D721Med (cell line): ENCODE results near the gene ZIC4.
A peak's percentile ranks its signal among the peaks of the same experiment; 100 is the strongest.

Source experiments
- DNase-seq: peaks from one replicate; pipeline ENCODE4 v3.0.0; 2011; ENCODE audit warnings: low spot score; ENCODE audit not compliant: insufficient read length
- FAIRE-seq: peaks from 2 replicates; lab custom pipeline; 2011; peaks lifted over from hg19 to GRCh38; lab: Jason Lieb, UNC
- CTCF ChIP-seq: IDR thresholded peaks from 2 replicates; pipeline ENCODE4 v1.5.1; 2012; ENCODE audit warnings: mild to moderate bottlenecking, control low read depth; ENCODE audit not compliant: insufficient read depth; ENCODE audit errors: missing control alignments

The ZIC4 gene

DNA sequence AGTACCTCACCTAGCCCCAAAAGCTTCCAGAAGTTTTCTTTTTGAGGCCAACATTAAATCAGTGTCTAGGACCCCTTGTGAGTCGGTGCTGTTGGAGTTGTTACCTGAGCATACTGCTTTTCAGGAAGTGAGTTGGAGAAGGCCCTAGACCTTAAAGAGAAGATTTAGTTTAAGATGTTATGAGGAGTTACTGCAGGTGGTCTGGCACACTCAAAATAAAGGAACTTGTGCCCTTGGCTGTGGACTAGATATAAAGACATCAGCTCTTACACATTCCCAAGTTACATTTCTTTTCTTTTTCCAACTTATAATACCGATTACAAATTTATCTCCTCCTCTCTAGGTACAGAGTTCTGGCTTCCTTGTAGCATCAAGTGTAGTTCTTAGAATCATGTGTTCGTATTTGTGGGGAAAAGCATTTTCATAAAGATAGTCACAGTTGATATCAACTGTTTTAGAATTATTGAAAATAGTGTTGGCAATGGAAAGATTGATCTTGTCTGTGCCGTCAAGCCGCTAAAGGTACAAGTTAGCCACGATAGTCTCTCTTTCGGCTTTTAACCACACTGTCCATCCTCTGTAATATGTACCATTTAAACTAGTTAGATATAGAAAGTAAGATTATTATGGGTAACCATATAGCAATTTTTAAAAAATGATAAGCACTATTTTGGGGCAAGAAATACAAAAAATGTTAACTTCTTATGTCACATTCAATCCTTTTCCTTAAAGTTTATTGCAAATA, 11.4 kb upstream of the ZIC4 start:
- no peak for FAIRE-seq
- no peak for TF ChIP-seq CTCF
- DNase-seq = no peak

GRCh38 chr3:147416931-147417330, 10.6 kb upstream of the ZIC4 start:
- no peak for TF ChIP-seq CTCF
- no peak for FAIRE-seq

DNA sequence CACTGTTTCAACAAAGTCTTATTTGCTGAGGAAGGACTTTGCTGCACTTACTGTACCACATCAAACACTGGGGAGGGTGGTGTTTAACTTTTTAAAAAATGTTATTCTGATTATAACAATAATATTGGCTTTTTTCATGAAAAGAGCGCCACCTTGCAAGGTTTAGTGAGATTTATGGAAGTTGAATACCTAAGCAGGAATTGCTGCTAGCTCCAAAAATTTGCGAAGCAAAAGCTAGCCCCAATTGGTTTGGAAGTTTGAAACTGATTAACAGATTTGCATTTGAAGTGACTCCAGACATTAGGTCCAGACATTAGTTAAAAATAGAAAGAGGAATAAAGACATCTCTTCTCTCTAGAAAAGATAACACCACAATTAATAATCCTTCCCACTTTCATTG, 9.5 kb upstream of the ZIC4 start:
- no peak for FAIRE-seq
- DNase-seq = no peak
- peak; percentile 12 for TF ChIP-seq CTCF

More at GRCh38 chr3:147416931-147417330, 10.6 kb upstream of the ZIC4 start:
- DNase-seq = no peak

DNA sequence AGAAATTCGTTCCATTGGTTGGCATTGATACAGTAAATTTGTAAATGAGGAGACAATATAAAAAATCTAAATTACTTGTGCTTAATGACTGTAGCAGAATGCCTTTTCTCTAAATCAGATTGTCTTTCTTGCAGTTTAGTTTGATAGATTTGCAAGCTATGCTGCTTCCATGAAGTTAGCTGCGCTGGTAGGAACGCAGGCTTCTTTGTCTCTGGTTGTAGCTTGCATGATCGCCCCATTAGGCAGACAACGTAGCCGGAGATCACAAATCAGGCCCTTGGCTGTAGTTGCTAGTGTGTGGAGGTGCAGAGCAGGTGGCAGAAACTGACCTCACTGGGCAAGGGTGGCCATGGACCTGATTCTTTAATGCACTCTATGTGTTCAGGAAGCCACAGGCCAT, 8.9 kb upstream of the ZIC4 start:
- no peak for TF ChIP-seq CTCF
- no peak for DNase-seq
- no peak for FAIRE-seq

DNA sequence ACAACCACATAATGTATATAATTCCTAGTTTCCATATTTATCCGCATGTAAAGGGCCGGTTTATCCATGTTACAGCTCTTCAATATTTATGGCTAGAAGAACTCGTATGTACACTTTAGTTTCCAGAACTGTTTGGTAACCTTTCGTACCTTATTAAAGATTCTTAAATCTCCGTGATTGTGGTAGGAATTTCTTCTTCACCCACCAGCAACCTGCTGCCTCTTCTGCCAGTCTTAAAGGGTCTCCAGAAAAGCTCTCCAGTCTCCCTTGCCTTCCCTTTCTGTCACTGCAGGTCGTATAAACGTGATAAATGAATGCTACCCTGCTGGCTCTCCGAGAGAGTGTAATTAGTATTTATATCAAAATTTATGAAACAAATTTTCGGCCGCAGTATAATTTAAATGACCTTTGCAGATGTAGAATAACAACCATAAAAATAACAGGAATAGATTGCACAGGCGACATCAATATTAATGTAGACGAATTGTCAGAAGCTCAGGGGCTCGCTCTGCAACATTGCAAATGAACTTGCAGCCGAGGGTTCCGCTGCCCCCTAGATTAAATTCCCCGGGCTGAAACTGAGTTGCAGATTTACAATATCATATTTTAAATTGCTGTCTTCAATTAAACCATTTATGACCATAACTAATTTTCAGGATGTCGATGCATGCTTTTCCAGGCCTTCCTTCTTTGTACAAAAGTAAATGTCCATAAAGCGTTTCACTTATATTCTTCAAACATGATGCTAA, 8.2 kb upstream of the ZIC4 start:
- TF ChIP-seq CTCF = no peak
- DNase-seq = no peak
- FAIRE-seq = no peak

GRCh38 chr3:147413686-147414389, 7.5 kb upstream of the ZIC4 start:
- DNase-seq (no peak), FAIRE-seq (no peak)
- TF ChIP-seq CTCF = no peak
